Activated CD8-positive, alpha-beta T cell treated with anti-CD3 and anti-CD28 coated beads for 36 hours (primary cell): ENCODE results near the gene GABPA. TPM values are rescaled to one million over a fixed set of nuclear protein-coding genes. Genes with fewer than 3 reads are reported as not detected.
A peak's percentile ranks its signal among the peaks of the same experiment; 100 is the strongest.
"Not testable (repeated sequence)": the region's sequence is repeated elsewhere in the genome, so short reads cannot be mapped to it uniquely, and the experiment has no call there.

ENCODE experiments used
- ATAC-seq: fragments of 200-7000 bp; cut with Tn5 transposase; one replicate; pipeline ENCODE4 v1.10.0; 2021; ENCODE audit warnings: mild to moderate bottlenecking, moderate library complexity
- CTCF ChIA-PET: fragments of 350-600 bp; sonication (Branson Sonifier 250); formaldehyde crosslinking; loops from one replicate; lab custom pipeline; 2021; ENCODE audit warnings: antibody characterized with exemption; lab: Charles Lee
- POLR2A ChIA-PET: fragments of 350-600 bp; sonication (Branson Sonifier 250); formaldehyde crosslinking; loops from one replicate; lab custom pipeline; 2021; ENCODE audit warnings: antibody characterized with exemption; lab: Charles Lee
- DNase-seq: peaks from one replicate; pipeline ENCODE4 v3.0.0-alpha.2; 2020
- H3K27ac Mint-ChIP-seq: one replicate; pipeline ENCODE4 v1.8.0; 2021; ENCODE audit warnings: mild to moderate bottlenecking, mixed read lengths
- H3K27me3 Mint-ChIP-seq: one replicate; pipeline ENCODE4 v1.8.0; 2021; ENCODE audit warnings: mixed read lengths
- H3K36me3 Mint-ChIP-seq: one replicate; pipeline ENCODE4 v1.8.0; 2021; ENCODE audit warnings: low read depth, mixed read lengths
- H3K4me1 Mint-ChIP-seq: one replicate; pipeline ENCODE4 v1.8.0; 2021; ENCODE audit warnings: low read depth, mixed read lengths
- H3K4me3 Mint-ChIP-seq: one replicate; pipeline ENCODE4 v1.8.0; 2021; ENCODE audit warnings: mild to moderate bottlenecking, moderate library complexity, mixed read lengths
- H3K9me3 Mint-ChIP-seq: one replicate; pipeline ENCODE4 v1.8.0; 2021; ENCODE audit warnings: mixed read lengths
- CTCF ChIP-seq: fragments of 200-600 bp; IDR thresholded peaks from one replicate; pipeline ENCODE4 v1.8.0; 2022; ENCODE audit warnings: antibody characterized with exemption, mild to moderate bottlenecking
- intact Hi-C: fragments of 100-400 bp; cut with micrococcal nuclease; formaldehyde crosslinking; loops from one replicate; pipeline ENCODE4 v1.10.0; 2022
- total RNA-seq, 2 experiments: library from RNA; stranded (reverse); gene quantifications; one replicate each; pipeline ENCODE4 v1.2.3, GENCODE V29; 2021

The GABPA gene
- total RNA-seq, 2 experiments from 2014 or later, result 21.8 to 24.9 TPM

DNA sequence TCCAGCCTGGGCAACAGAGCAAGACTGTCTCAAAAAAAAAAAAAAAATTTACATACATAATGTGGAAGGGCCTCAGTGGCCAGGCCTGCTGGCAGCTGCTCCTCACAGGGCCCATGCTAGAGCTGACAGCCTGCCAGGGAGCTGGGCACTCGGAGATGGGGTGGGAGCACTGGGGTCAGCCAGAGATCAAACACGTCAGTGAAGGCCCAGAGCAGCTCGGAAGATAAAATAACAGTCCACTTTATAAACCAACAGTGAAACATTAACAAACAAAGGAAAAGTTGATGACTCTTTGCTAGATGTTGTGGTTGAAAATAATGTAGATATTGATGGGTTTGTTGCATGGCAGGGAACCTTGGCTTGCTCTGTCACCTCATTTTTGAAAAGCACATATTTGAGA is 42.8 kb upstream of the GABPA start:
- POLR2A ChIA-PET, result no interaction called here
- no peaks in the 10 kb centered on the region for H3K4me1 Mint-ChIP-seq
- CTCF ChIA-PET, result no interaction called here
- no peak overlapping the region for H3K27ac Mint-ChIP-seq
- H3K27me3 Mint-ChIP-seq, result no peaks in the 10 kb centered on the region
- DNase-seq (no peak), ATAC-seq (no peak)
- intact Hi-C loops, result no loop called here
- no peaks in the 10 kb centered on the region for H3K9me3 Mint-ChIP-seq
- TF ChIP-seq CTCF, result no peak
- no peak overlapping the region for H3K4me3 Mint-ChIP-seq
- no peaks in the 10 kb centered on the region for H3K36me3 Mint-ChIP-seq

GRCh38 chr21:25695461-25695860 is 39.3 kb upstream of the GABPA start:
- CTCF ChIA-PET, H3K4me3 Mint-ChIP-seq, DNase-seq, H3K4me1 Mint-ChIP-seq, H3K36me3 Mint-ChIP-seq, ATAC-seq, intact Hi-C loops, H3K27me3 Mint-ChIP-seq, POLR2A ChIA-PET, H3K27ac Mint-ChIP-seq, H3K9me3 Mint-ChIP-seq: not testable (repeated sequence)

- no peaks in the 10 kb centered on the region for H3K4me1 Mint-ChIP-seq
- POLR2A ChIA-PET, result interaction anchor here (0.9 kb wide), 1 partner anchor 60 kb away, joined by 4 read pairs; no protein-coding TSS in a partner anchor
- ATAC-seq, result no peak
- no peak for DNase-seq
- TF ChIP-seq CTCF, result no peak
- H3K9me3 Mint-ChIP-seq, result no peaks in the 10 kb centered on the region
- H3K36me3 Mint-ChIP-seq, result no peaks in the 10 kb centered on the region
- H3K27me3 Mint-ChIP-seq, result no peaks in the 10 kb centered on the region
- H3K27ac Mint-ChIP-seq, result no peak overlapping the region
- CTCF ChIA-PET, result interaction anchor here (1.1 to 2.1 kb wide), 3 partner anchors 14 to 92 kb away, joined by 3 to 10 read pairs (median 5); no protein-coding TSS in a partner anchor
- H3K4me3 Mint-ChIP-seq, result no peak overlapping the region
- intact Hi-C loops, result no loop called here
These were observed 34.0 kb upstream of the GABPA start for GRCh38 chr21:25700741-25701140.

- no peaks in the 10 kb centered on the region for H3K4me1 Mint-ChIP-seq
- CTCF ChIA-PET, result interaction anchor here (0.6 to 2.1 kb wide), 3 partner anchors 19 to 397 kb away, joined by 4 to 10 read pairs (median 5); no protein-coding TSS in a partner anchor
- POLR2A ChIA-PET, result no interaction called here
- no peak overlapping the region for H3K4me3 Mint-ChIP-seq
- no peak for DNase-seq
- H3K27me3 Mint-ChIP-seq, result no peaks in the 10 kb centered on the region
- no peaks in the 10 kb centered on the region for H3K36me3 Mint-ChIP-seq
- H3K9me3 Mint-ChIP-seq, result no peaks in the 10 kb centered on the region
- TF ChIP-seq CTCF, result no peak
- H3K27ac Mint-ChIP-seq, result no peak overlapping the region
- ATAC-seq, result no peak
- intact Hi-C loops, result no loop called here
These were observed 33.2 kb upstream of the GABPA start for GRCh38 chr21:25701529-25701928.

GRCh38 chr21:25708467-25709065 is 26.2 kb upstream of the GABPA start:
- peak; percentile 55 for ATAC-seq
- CTCF ChIA-PET, result interaction anchor here (0.7 to 4.3 kb wide), 19 partner anchors 8 to 444 kb away, joined by 3 to 79 read pairs (median 3); partner anchors contain the start of gene MRPL39
- no peak overlapping the region for H3K4me3 Mint-ChIP-seq
- peak; percentile 69 for DNase-seq
- H3K36me3 Mint-ChIP-seq, result no peaks in the 10 kb centered on the region
- peak; percentile 90 for TF ChIP-seq CTCF
- no peak overlapping the region for H3K27ac Mint-ChIP-seq
- H3K4me1 Mint-ChIP-seq, result no peaks in the 10 kb centered on the region
- POLR2A ChIA-PET, result interaction anchor here (1.0 kb wide), 1 partner anchor 100 kb away, joined by 3 read pairs; no protein-coding TSS in a partner anchor
- intact Hi-C loops, result loop anchor here (1.0 to 2.0 kb wide), 2 partner anchors 100 to 288 kb away; no protein-coding TSS in a partner anchor
- H3K9me3 Mint-ChIP-seq, result no peaks in the 10 kb centered on the region
- H3K27me3 Mint-ChIP-seq, result no peaks in the 10 kb centered on the region
